Measurements from ENCODE around the gene MACO1. TPM values are rescaled to one million over a fixed set of nuclear protein-coding genes. Genes with fewer than 3 reads are reported as not detected.
A peak's percentile ranks its signal among the peaks of the same experiment; 100 is the strongest.
"Not testable (repeated sequence)": the region's sequence is repeated elsewhere in the genome, so short reads cannot be mapped to it uniquely, and the experiment has no call there.

MACO1 gene
- 20.1 and 22.9 TPM in 2 replicates for total RNA-seq (2021)
- percentile 80 among the genes with signal in this experiment for Bru-seq, nascent RNA
- BruChase-seq, experiment 1, labeled RNA remaining after a 2-hour chase = percentile 75 among the genes with signal in this experiment
- percentile 72 among the genes with signal in this experiment for BruChase-seq, experiment 2, labeled RNA remaining after a 6-hour chase
- long read RNA-seq, transcript MACO1-201 (11 exons, 3,917 nt) = major isoform, 17 of 26 reads
- long read RNA-seq, partial matches to known transcripts = 1 of 26 reads
- long read RNA-seq, other reads (novel, unspliced or antisense) = 8 of 26 reads

DNA sequence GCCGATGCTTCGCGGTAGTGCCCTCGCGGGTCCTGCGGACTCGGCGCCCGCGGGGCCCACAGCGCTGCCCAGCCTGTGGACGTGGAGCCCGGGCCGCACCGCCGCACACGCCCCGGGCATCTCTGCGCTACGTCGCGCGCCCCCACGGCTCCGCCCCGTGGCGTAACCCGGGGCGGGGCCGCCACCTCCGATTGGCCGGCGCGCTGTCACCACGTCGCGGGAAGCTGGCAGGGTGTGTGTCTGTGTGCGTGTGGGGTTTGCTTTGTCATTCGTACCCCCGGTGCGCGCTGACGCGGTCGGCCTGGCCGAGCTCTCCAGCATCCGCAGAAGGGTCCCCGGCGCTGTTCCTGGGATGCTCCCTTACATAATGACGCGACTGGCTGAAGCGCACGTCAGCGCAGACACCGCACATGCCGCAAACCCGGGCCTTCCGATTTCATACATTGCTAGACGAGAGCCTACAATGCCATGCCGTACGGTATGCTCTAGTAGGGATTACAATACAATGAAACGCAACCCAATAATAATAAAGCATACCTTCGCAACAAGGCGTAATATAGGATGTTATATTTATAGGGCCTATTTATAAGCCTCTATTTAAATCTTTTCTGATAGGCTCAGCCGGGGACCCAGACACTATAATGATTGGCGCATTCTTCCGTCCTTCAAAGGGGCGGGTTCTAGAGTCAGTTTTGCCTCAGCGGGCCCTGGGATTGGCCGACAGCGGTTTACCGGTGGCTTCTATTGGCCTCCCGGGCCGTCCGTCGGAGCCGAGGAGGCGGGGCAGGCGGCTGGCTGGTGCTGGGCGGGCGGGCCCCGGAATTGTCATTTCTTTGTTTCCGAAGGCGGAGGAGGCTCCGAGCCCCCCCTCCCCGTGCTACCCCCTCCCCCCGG lies at the start of gene MACO1:
MACO1 (plus strand) TSS at position 825 of the 894 bp plus-strand sequence. CDS start 202 bp downstream, outside the sequence.
- no peak for TF ChIP-seq EZH2 (IDR thresholded peaks at IDR 0.05; ENCODE audit: borderline replicate concordance, low read depth, low read length, poor library complexity, severe bottlenecking)
- no peak for TF ChIP-seq CTCF (conservative IDR thresholded peaks at IDR 0.05; ENCODE audit: low read depth, low read length)
- BruUV-seq (replicated peaks) = no TSS peak
- intact Hi-C loops (cut with micrococcal nuclease; ENCODE audit: unreplicated experiment) = no loop called here

DNA sequence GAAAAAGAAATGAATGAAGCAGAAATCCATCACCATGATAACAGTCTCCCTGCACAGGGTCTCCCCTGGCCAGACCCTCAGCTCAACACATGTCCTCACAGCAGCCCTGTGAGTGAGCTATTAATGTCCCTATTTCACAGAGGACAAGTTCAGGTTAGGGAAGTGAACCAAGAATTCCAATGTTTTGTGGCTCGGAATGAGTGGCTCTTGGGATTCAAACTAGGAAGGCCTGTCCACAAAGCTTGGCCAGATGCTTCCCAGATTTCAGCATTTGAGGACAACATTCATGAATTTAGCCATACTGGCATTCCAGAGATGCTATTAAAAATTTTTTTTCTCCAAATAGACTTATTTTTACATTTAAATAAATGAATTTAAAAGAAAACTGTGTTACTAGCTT lies 48.2 kb upstream of the MACO1 start:
- H3K27ac ChIP-seq (ENCODE audit: low read depth, low read length, poor library complexity, severe bottlenecking); POLR2A ChIA-PET (ENCODE audit: low non-redundant PET); CTCF ChIA-PET; H3K4me1 ChIP-seq (ENCODE audit: insufficient read depth, low read length, poor library complexity, severe bottlenecking); H3K27me3 ChIP-seq (replicated peaks; ENCODE audit: insufficient read depth, low read depth, low read length, poor library complexity); DNase-seq (ENCODE audit: low spot score); H3K4me3 ChIP-seq (ENCODE audit: low read depth, low read length, poor library complexity, severe bottlenecking); H3K9me3 ChIP-seq (ENCODE audit: low read depth, low read length, poor library complexity, severe bottlenecking); H3K36me3 ChIP-seq (ENCODE audit: insufficient read depth, low read length, poor library complexity, severe bottlenecking); BruUV-seq (replicated peaks); intact Hi-C loops (cut with micrococcal nuclease; ENCODE audit: unreplicated experiment): not testable (repeated sequence)

More for the DNA sequence above, at the start of gene MACO1:
- no peaks in the 10 kb centered on the region for H3K36me3 ChIP-seq (ENCODE audit: insufficient read depth, low read length, poor library complexity, severe bottlenecking)
- DNase-seq (ENCODE audit: low spot score) = peak; percentile 98
- peaks cover 25% of the 10 kb centered on the region for H3K4me1 ChIP-seq (ENCODE audit: insufficient read depth, low read length, poor library complexity, severe bottlenecking)
- H3K4me3 ChIP-seq (ENCODE audit: low read depth, low read length, poor library complexity, severe bottlenecking) = peak within 1 kb of the TSS; percentile 84
- POLR2A ChIA-PET (ENCODE audit: low non-redundant PET) = interaction anchor here (0.6 kb wide), 1 partner anchor 500 kb away, joined by 3 read pairs; no protein-coding TSS in a partner anchor
- CTCF ChIA-PET = interaction anchor here (0.6 kb wide), 1 partner anchor 408 kb away, joined by 10 read pairs; no protein-coding TSS in a partner anchor
- peak within 1 kb of the TSS; percentile 73 for H3K27ac ChIP-seq (ENCODE audit: low read depth, low read length, poor library complexity, severe bottlenecking)
- H3K27me3 ChIP-seq (replicated peaks; ENCODE audit: insufficient read depth, low read depth, low read length, poor library complexity) = no peaks in the 10 kb centered on the region
- no peaks in the 10 kb centered on the region for H3K9me3 ChIP-seq (ENCODE audit: low read depth, low read length, poor library complexity, severe bottlenecking)

- POLR2A ChIA-PET (ENCODE audit: low non-redundant PET); CTCF ChIA-PET; BruUV-seq (replicated peaks): not testable (repeated sequence)
These were observed 47.6 kb upstream of the MACO1 start for GRCh38 chr1:25383090-25383489.

DNA sequence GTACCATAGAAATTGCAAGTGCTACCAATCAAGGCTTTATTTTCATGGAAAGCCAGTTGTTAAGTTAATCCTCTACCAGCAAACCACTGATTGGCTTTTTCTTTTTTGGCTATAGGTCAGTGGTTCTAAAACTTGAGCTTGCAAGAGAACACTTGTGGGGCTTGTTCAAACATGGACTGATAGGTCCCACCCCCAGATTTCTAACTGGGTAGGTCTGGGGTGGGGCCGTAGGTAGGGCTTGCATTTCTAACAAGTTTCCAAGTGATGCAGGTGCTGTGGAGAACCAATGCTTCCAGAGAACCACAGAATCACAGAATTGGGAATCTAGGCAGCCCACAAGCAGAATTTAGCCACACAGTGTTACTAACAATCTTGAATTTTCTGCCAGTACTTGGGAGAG lies 46.8 kb upstream of the MACO1 start:
- DNase-seq (ENCODE audit: low spot score); H3K9me3 ChIP-seq (ENCODE audit: low read depth, low read length, poor library complexity, severe bottlenecking); H3K4me3 ChIP-seq (ENCODE audit: low read depth, low read length, poor library complexity, severe bottlenecking); H3K27ac ChIP-seq (ENCODE audit: low read depth, low read length, poor library complexity, severe bottlenecking); H3K27me3 ChIP-seq (replicated peaks; ENCODE audit: insufficient read depth, low read depth, low read length, poor library complexity); CTCF ChIA-PET; intact Hi-C loops (cut with micrococcal nuclease; ENCODE audit: unreplicated experiment); H3K4me1 ChIP-seq (ENCODE audit: insufficient read depth, low read length, poor library complexity, severe bottlenecking); H3K36me3 ChIP-seq (ENCODE audit: insufficient read depth, low read length, poor library complexity, severe bottlenecking); BruUV-seq (replicated peaks); POLR2A ChIA-PET (ENCODE audit: low non-redundant PET): not testable (repeated sequence)

More at GRCh38 chr1:25383090-25383489, 47.6 kb upstream of the MACO1 start:
- H3K27me3 ChIP-seq (replicated peaks; ENCODE audit: insufficient read depth, low read depth, low read length, poor library complexity); H3K9me3 ChIP-seq (ENCODE audit: low read depth, low read length, poor library complexity, severe bottlenecking); H3K36me3 ChIP-seq (ENCODE audit: insufficient read depth, low read length, poor library complexity, severe bottlenecking); H3K4me1 ChIP-seq (ENCODE audit: insufficient read depth, low read length, poor library complexity, severe bottlenecking); H3K27ac ChIP-seq (ENCODE audit: low read depth, low read length, poor library complexity, severe bottlenecking); H3K4me3 ChIP-seq (ENCODE audit: low read depth, low read length, poor library complexity, severe bottlenecking); DNase-seq (ENCODE audit: low spot score); intact Hi-C loops (cut with micrococcal nuclease; ENCODE audit: unreplicated experiment): not testable (repeated sequence)

DNA sequence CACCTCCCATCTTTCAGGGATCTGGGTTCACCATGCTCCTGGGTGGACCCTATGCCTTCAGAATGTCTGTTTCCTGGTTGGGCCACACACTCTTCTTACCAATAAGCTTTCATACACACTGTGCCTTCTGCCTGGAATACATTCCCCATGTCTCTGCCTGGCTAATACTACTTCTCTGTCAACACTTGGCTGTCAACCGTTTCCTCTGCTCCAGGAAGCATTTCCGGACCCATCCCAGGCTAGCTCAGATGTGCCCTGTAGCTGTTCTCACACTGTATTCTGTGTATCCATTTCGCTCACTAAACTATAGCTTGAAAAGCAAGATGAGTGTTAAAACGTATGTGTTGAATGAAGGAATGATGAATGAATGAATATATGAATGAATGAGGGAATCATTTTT lies 43.6 kb upstream of the MACO1 start:
- H3K36me3 ChIP-seq (ENCODE audit: insufficient read depth, low read length, poor library complexity, severe bottlenecking); POLR2A ChIA-PET (ENCODE audit: low non-redundant PET); intact Hi-C loops (cut with micrococcal nuclease; ENCODE audit: unreplicated experiment); BruUV-seq (replicated peaks); H3K9me3 ChIP-seq (ENCODE audit: low read depth, low read length, poor library complexity, severe bottlenecking); H3K27me3 ChIP-seq (replicated peaks; ENCODE audit: insufficient read depth, low read depth, low read length, poor library complexity); DNase-seq (ENCODE audit: low spot score); H3K4me1 ChIP-seq (ENCODE audit: insufficient read depth, low read length, poor library complexity, severe bottlenecking); H3K27ac ChIP-seq (ENCODE audit: low read depth, low read length, poor library complexity, severe bottlenecking); H3K4me3 ChIP-seq (ENCODE audit: low read depth, low read length, poor library complexity, severe bottlenecking): not testable (repeated sequence)
- CTCF ChIA-PET = interaction anchor here (0.7 kb wide), 1 partner anchor 134 kb away, joined by 3 read pairs; no protein-coding TSS in a partner anchor

GRCh38 chr1:25388691-25389090 lies 42.0 kb upstream of the MACO1 start:
- H3K27me3 ChIP-seq (replicated peaks; ENCODE audit: insufficient read depth, low read depth, low read length, poor library complexity); CTCF ChIA-PET; H3K27ac ChIP-seq (ENCODE audit: low read depth, low read length, poor library complexity, severe bottlenecking); DNase-seq (ENCODE audit: low spot score); POLR2A ChIA-PET (ENCODE audit: low non-redundant PET); H3K9me3 ChIP-seq (ENCODE audit: low read depth, low read length, poor library complexity, severe bottlenecking); H3K4me3 ChIP-seq (ENCODE audit: low read depth, low read length, poor library complexity, severe bottlenecking); intact Hi-C loops (cut with micrococcal nuclease; ENCODE audit: unreplicated experiment); BruUV-seq (replicated peaks); H3K36me3 ChIP-seq (ENCODE audit: insufficient read depth, low read length, poor library complexity, severe bottlenecking); H3K4me1 ChIP-seq (ENCODE audit: insufficient read depth, low read length, poor library complexity, severe bottlenecking): not testable (repeated sequence)
